Adrenal gland (tissue), 12 donors: ENCODE data around the gene TRMO. TPM values are rescaled to one million over a fixed set of nuclear protein-coding genes. Genes with fewer than 3 reads are reported as not detected.
"Not testable (repeated sequence)": the region's sequence is repeated elsewhere in the genome, so short reads cannot be mapped to it uniquely, and the experiment has no call there.

ENCODE experiments used
- DNase-seq, 7 donors: peaks; one replicate each; pipeline ENCODE4 v3.0.0-alpha.2; 2019 to 2020
- H3K27ac ChIP-seq, 5 donors: fragments of 200-600 bp; sonication (generic) in 4 of 5; 1 replicate in 3 of 5; 2 replicates in 2 of 5; pipeline versions ENCODE4 v1.5.1 to v1.8.0; 2016 to 2020; ENCODE audit warnings: mild to moderate bottlenecking in 1 of 5
- H3K27me3 ChIP-seq: fragments of 200-600 bp; 2 replicates; pipeline ENCODE4 v1.8.0; 2021
- H3K36me3 ChIP-seq, 2 donors: fragments of 200-600 bp; replicated peaks in 1 of 2; 1 replicate in 1 of 2; 2 replicates in 1 of 2; pipeline versions ENCODE4 v1.5.1 to v1.8.0; 2018 to 2022
- H3K4me1 ChIP-seq, 2 donors: fragments of 200-600 bp; replicated peaks in 1 of 2; 1 replicate in 1 of 2; 2 replicates in 1 of 2; pipeline versions ENCODE4 v1.5.1 to v1.8.0; 2018 to 2021
- H3K4me3 ChIP-seq, 4 donors: fragments of 200-600 bp; sonication (generic) in 3 of 4; one replicate each; pipeline ENCODE4 v1.5.1; 2016 to 2018
- H3K9me3 ChIP-seq, 3 donors: fragments of 200-600 bp; sonication (generic) in 1 of 3; replicated peaks in 1 of 3; 1 replicate in 2 of 3; 2 replicates in 1 of 3; pipeline versions ENCODE4 v1.5.1 to v1.8.0; 2016 to 2021
- POLR2A ChIP-seq, 2 donors: fragments of 450-650 bp; IDR thresholded peaks; one replicate each; pipeline ENCODE4 v1.6.1; 2017; ENCODE audit warnings: antibody characterized with exemption in 2 of 2, mild to moderate bottlenecking in 2 of 2, moderate library complexity in 1 of 2
- WGBS, 4 donors: extraction: QIAGEN DNeasy Blood & Tissue Kit in 2 of 4; methylation state at CpG; one replicate each; pipeline versions ENCODE4 v1.1.5 to v1.1.7; 2013 to 2017; 5-methylcytosine and 5-hydroxymethylcytosine counted together
- intact Hi-C, 2 donors: fragments of 100-400 bp; cut with DNase I; formaldehyde crosslinking; loops; one replicate each; pipeline versions ENCODE4 v1.14.1 to v1.15.0; 2022 to 2023
- polyA plus RNA-seq, 3 donors: library from polyadenylated mRNA; stranded (reverse); fragments of 200-250 nt in 2 of 3; fragments of 350-450 nt in 1 of 3; fragmentation: Illumina TruSeq in 1 of 3; extraction: RNeasy Lipid Tissue Mini Kit (QIAGEN cat#74804) in 1 of 3; gene quantifications; one replicate each; pipeline ENCODE4 v1.2.3, GENCODE V29; 2013 to 2014
- total RNA-seq, 9 donors: library from RNA; depleted of rRNA in 4 of 9; stranded (reverse); fragments of >200 nt in 4 of 9; fragments of 120-200 nt in 1 of 9; fragmentation: NEBNext Ultra II Directional in 1 of 9; extraction: Animal tissue kit (Norgen Biotek cat#: 25700) in 1 of 9; gene quantifications; one replicate each; pipeline versions ENCODE4 v1.1.0 to v1.2.4, GENCODE V29; 2013 to 2023
- TF ChIP-seq, protein P1 (sequence below), 6 experiments: fragments of 450-650 bp in 4 of 6; fragments of 200-600 bp in 2 of 6; sonication (generic) in 1 of 6; IDR thresholded peaks; 1 replicate in 5 of 6; 2 replicates in 1 of 6; pipeline versions ENCODE4 v1.5.1 to v1.8.0; 2016 to 2021; ENCODE audit warnings: antibody characterized with exemption in 6 of 6, mild to moderate bottlenecking in 2 of 6, moderate library complexity in 1 of 6
- donor health status: healthy with polysubstance abuse.
- donor health status: Bipolar disorder and iron deficiency.
- donor health status: DM: yes; HTN: yes; CAD: no.
- donor health status: DM: no; HTN: no; CAD: no.
- donor health status: DM: no; HTN: no; CAD: no.
- donor health status: DM: yes; HTN: yes; CAD: no.

TRMO gene
- total and polyA plus RNA-seq, 12 donors = 7.8 to 40.4 (median 17.1) TPM

DNA sequence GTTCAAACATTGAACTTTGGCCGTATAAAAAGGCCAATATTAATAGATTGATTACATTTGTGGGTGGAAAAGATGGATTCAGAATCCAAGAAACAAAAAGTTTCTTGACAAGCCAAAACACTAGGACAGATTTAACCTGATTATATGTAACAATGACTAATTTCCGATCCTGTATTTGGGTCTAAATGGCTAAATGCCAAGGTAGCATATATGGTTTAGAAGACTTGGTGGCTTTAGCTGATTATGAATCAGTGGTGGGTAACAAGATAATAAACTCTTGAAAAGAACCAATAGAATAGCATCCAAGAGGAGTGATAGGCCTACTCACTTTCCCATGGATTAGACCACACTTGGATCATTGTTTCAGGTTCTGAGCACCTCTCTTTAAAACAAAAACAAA, 39.1 kb upstream of the TRMO start:
- Histone ChIP-seq H3K27me3 (no peaks in the 10 kb centered on the region), H3K4me3 (no peak overlapping the region), H3K9me3 (no peaks in the 10 kb centered on the region), H3K4me1 (no peaks in the 10 kb centered on the region), H3K27ac (no peak overlapping the region), H3K36me3 (no peaks in the 10 kb centered on the region)
- DNase-seq = no peak
- TF ChIP-seq POLR2A (IDR thresholded peaks at IDR 0.05) = no peak
- TF ChIP-seq, protein P1, sequence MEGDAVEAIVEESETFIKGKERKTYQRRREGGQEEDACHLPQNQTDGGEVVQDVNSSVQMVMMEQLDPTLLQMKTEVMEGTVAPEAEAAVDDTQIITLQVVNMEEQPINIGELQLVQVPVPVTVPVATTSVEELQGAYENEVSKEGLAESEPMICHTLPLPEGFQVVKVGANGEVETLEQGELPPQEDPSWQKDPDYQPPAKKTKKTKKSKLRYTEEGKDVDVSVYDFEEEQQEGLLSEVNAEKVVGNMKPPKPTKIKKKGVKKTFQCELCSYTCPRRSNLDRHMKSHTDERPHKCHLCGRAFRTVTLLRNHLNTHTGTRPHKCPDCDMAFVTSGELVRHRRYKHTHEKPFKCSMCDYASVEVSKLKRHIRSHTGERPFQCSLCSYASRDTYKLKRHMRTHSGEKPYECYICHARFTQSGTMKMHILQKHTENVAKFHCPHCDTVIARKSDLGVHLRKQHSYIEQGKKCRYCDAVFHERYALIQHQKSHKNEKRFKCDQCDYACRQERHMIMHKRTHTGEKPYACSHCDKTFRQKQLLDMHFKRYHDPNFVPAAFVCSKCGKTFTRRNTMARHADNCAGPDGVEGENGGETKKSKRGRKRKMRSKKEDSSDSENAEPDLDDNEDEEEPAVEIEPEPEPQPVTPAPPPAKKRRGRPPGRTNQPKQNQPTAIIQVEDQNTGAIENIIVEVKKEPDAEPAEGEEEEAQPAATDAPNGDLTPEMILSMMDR (IDR thresholded peaks at IDR 0.05) = no peak
- 82 to 88% (median 85%) methylated on average over 2 of the region's 2 CpGs for WGBS, 4 donors
- intact Hi-C loops = no loop called here

DNA sequence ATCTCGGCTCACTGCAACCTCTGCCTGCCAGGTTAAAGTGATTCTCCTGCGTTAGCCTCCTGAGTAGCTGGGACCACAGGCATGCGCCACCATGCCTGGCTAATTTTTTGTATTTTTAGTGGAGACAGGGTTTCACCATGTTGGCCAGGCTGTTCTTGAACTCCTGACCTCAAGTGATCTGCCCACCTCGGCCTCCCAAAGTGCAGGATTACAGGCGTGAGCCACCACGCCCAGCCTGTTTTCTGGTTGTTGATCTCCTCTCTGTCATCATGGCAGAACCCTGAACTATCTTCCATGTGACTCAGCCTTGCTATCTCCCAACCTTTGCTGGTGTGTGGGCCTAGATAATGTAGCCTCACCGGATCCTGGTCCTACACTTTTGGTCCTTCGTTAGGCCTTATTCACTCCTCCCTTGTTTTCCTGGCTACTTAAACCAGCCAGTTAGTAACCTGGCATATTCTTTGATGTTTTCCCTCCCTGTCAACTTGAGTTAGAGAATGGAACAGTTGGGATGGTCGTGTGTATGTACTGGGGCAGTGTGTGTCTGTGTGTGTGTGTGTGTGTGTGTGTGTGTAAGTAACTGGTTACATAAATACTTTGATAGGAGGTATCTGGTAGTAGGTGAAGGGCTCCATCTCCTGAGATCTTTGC, 38.5 kb upstream of the TRMO start:
- intact Hi-C loops, H3K27me3 ChIP-seq, DNase-seq, H3K9me3 ChIP-seq, H3K4me3 ChIP-seq, H3K4me1 ChIP-seq, H3K36me3 ChIP-seq, H3K27ac ChIP-seq: not testable (repeated sequence)
- WGBS, 4 donors = 82 to 93% (median 85%) methylated on average over 9 of the region's 9 CpGs

DNA sequence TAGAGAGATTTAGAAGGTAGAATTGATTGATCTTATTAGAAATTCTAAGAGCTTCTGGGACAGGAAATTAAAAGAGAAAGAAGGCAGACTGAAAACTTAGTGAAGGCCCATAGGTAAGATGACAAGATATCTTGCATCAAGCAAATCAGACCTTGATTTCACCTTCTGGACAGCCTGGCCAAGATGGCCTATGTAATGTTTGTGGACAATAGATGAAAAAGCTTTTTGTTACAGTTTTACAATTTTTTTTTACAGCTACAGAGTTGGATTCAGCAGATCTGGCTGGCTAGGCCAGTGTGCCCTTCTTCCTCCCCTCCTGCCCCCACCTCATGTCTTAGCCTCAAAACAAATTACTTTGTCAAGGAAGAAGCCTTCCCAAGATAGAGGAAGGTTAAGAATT, 37.3 kb upstream of the TRMO start:
- H3K27ac ChIP-seq = no peak overlapping the region
- intact Hi-C loops = no loop called here
- no peaks in the 10 kb centered on the region for H3K36me3 ChIP-seq
- DNase-seq = no peak
- no peaks in the 10 kb centered on the region for H3K27me3 ChIP-seq
- no peak overlapping the region for H3K4me3 ChIP-seq
- H3K9me3 ChIP-seq = no peaks in the 10 kb centered on the region
- TF ChIP-seq POLR2A (IDR thresholded peaks at IDR 0.05) = no peak
- TF ChIP-seq, protein P1 (IDR thresholded peaks at IDR 0.05) = no peak
- no peaks in the 10 kb centered on the region for H3K4me1 ChIP-seq

DNA sequence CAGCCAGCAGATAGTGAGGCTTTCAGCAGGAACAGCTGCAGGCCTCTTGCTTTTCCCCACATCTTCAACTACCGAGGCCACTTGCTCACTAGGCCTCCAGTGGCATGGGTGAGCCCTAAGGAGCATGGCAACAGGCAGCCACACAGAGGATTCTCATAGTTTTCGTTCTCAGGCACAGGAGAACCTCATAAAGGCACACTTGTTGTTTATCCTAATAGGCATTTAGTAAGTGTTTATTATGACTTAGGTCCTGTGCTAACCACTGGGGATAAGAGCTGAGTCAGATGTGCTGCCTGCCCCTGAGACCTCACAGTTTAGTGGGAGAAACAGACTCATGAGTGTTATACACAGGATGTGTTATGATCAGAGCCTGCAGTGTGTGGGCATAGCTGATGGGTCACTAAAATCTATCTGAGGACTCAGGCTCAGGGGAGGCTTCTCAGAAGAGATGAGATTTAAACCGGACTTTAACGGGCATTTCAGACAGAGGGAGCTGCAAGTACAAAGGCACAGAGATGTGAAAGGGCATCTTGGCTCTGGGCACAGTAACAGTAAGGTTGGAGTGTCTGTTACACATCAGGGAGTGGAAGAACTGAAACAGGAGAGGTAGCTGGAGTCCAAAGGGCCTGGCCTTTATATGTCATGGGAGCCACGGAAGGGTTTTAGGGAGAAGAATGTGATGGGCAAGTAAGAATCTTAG, 36.7 kb upstream of the TRMO start:
- Histone ChIP-seq H3K4me1 (no peaks in the 10 kb centered on the region), H3K27me3 (no peaks in the 10 kb centered on the region), H3K9me3 (no peaks in the 10 kb centered on the region), H3K27ac (no peak overlapping the region), H3K4me3 (no peak overlapping the region), H3K36me3 (no peaks in the 10 kb centered on the region)
- no peak for DNase-seq
- intact Hi-C loops = no loop called here
- TF ChIP-seq POLR2A (IDR thresholded peaks at IDR 0.05) = no peak
- TF ChIP-seq, protein P1 (IDR thresholded peaks at IDR 0.05) = no peak
- WGBS, 4 donors = 71 to 87% (median 79%) methylated on average over 5 of the region's 5 CpGs

DNA sequence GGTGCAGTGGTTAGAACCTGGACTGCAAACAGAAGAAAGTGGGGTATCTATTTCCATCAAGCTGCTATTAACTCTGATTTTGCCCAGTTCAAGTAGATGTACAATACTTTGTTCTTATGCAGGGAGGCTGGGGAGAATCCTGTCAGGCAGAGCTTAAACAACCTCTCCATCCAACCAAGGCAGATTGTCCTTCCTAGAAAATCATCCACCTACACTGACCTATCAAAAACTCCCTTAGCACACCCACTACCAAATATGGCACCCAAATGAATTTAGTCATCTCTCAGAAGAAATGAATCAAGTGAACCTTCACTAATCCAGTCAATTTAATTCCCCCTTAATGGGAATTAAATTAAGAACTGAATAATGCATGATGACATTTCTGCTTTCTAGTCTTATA, 34.0 kb upstream of the TRMO start:
- DNase-seq = no peak
- Histone ChIP-seq H3K27me3 (no peaks in the 10 kb centered on the region), H3K4me3 (no peak overlapping the region), H3K36me3 (no peaks in the 10 kb centered on the region), H3K27ac (no peak overlapping the region), H3K9me3 (no peaks in the 10 kb centered on the region), H3K4me1 (no peaks in the 10 kb centered on the region)
- intact Hi-C loops = no loop called here
- TF ChIP-seq, protein P1 (IDR thresholded peaks at IDR 0.05) = no peak
- no peak for TF ChIP-seq POLR2A (IDR thresholded peaks at IDR 0.05)
